Thoracic aorta (tissue), 2 donors: ENCODE results near the gene POLR3G. TPM values are rescaled to one million over a fixed set of nuclear protein-coding genes. Genes with fewer than 3 reads are reported as not detected.

ENCODE experiments used
- ATAC-seq: fragments of 150-250 bp; one replicate; pipeline ENCODE4 v1.8.0; 2017; ENCODE audit warnings: low read depth; ENCODE audit not compliant: insufficient number of reproducible peaks, low FRiP score
- DNase-seq: peaks from one replicate; pipeline ENCODE4 v3.0.0-alpha.2; 2020; ENCODE audit warnings: low spot score
- H3K27ac ChIP-seq, 2 donors: fragments of 200-600 bp; sonication (generic); 1 replicate in 1 of 2; 2 replicates in 1 of 2; pipeline ENCODE4 v1.5.1; 2016; ENCODE audit warnings: mild to moderate bottlenecking in 2 of 2, moderate library complexity in 2 of 2
- H3K27me3 ChIP-seq: fragments of 200-600 bp; sonication (generic); replicated peaks from 2 replicates; pipeline ENCODE4 v1.6.0; 2016; ENCODE audit warnings: mild to moderate bottlenecking; ENCODE audit not compliant: insufficient read depth
- H3K36me3 ChIP-seq: fragments of 200-600 bp; sonication (generic); one replicate; pipeline ENCODE4 v1.5.1; 2016
- H3K4me1 ChIP-seq, 2 donors: fragments of 200-600 bp; sonication (generic); 1 replicate in 1 of 2; 2 replicates in 1 of 2; pipeline versions ENCODE4 v1.5.1 to v1.6.0; 2016; ENCODE audit warnings: low read depth in 2 of 2, mild to moderate bottlenecking in 1 of 2; ENCODE audit not compliant: control insufficient read depth in 1 of 2
- H3K4me3 ChIP-seq: fragments of 200-600 bp; sonication (generic); 2 replicates; pipeline ENCODE4 v1.5.1; 2016; ENCODE audit warnings: mild to moderate bottlenecking
- H3K9me3 ChIP-seq: fragments of 200-600 bp; sonication (generic); 2 replicates; pipeline ENCODE4 v1.5.1; 2016
- CTCF ChIP-seq: fragments of 200-600 bp; sonication (generic); IDR thresholded peaks from one replicate; pipeline ENCODE4 v1.5.1; 2019; ENCODE audit warnings: antibody characterized with exemption
- total RNA-seq, 2 donors: library from RNA; depleted of rRNA; stranded (reverse); fragments of >200 nt; gene quantifications; one replicate each; pipeline versions ENCODE4 v1.1.0 to v1.2.3, GENCODE V29; 2016

POLR3G gene
- total RNA-seq, 2 donors from 2014 or later = 0.42 TPM; not detected in 1

GRCh38 chr5:90562341-90562740 is 87.7 kb downstream of the POLR3G start:
- H3K4me1 ChIP-seq = peaks cover 10 to 11% of the 10 kb centered on the region in 2 donors

GRCh38 chr5:90563108-90563507 is 88.4 kb downstream of the POLR3G start:
- TF ChIP-seq CTCF = no peak

More at GRCh38 chr5:90562341-90562740, 87.7 kb downstream of the POLR3G start:
- ATAC-seq (no peak), DNase-seq (no peak)
- H3K36me3 ChIP-seq = no peaks in the 10 kb centered on the region
- H3K4me3 ChIP-seq = no peak overlapping the region
- H3K9me3 ChIP-seq = no peaks in the 10 kb centered on the region
- no peak overlapping the region for H3K27ac ChIP-seq
- peaks cover 16% of the 10 kb centered on the region for H3K27me3 ChIP-seq
- TF ChIP-seq CTCF = no peak

More at GRCh38 chr5:90563108-90563507, 88.4 kb downstream of the POLR3G start:
- H3K27ac ChIP-seq = no peak overlapping the region
- H3K4me3 ChIP-seq = no peak overlapping the region
- peaks cover 16% of the 10 kb centered on the region for H3K27me3 ChIP-seq
- ATAC-seq = no peak
- H3K9me3 ChIP-seq = no peaks in the 10 kb centered on the region
- H3K4me1 ChIP-seq = peaks cover 10% of the 10 kb centered on the region in 2 donors
- no peak for DNase-seq
- H3K36me3 ChIP-seq = no peaks in the 10 kb centered on the region

Other genes with a start within 250 kb of the POLR3G start
- 10 to 100 TPM; 10.1 to 12.2 TPM for gene CETN3, start 65.1 kb upstream of the POLR3G start, total RNA-seq
- 1 to 10 TPM; 3.4 to 4.8 TPM for gene MBLAC2, start 93 bp upstream of the POLR3G start, total RNA-seq
- 10 to 100 TPM; 15.0 to 19.3 TPM for gene LYSMD3, start 54.7 kb downstream of the POLR3G start, total RNA-seq
- 1 to 10 TPM in 1 of 2 donors, not detected in 1; 1.4 TPM for gene ADGRV1, start 83.9 kb downstream of the POLR3G start, total RNA-seq